DND-41 (cell line): Measurements from ENCODE around the gene CLRN3.

Experiments
- ATAC-seq: fragments of 200-7000 bp; cut with Tn5 transposase; 3 replicates; pipeline ENCODE4 v1.9.1; 2021; ENCODE audit warnings: low read depth; ENCODE audit not compliant: insufficient read depth
- DNase-seq: peaks from one replicate; pipeline ENCODE4 v3.0.0-alpha.2; 2020
- H2AFZ ChIP-seq: 2 replicates; pipeline ENCODE4 v1.6.0; 2012; ENCODE audit warnings: low read depth, low read length
- H3K27ac ChIP-seq: 2 replicates; pipeline ENCODE4 v1.5.1; 2012; ENCODE audit warnings: low read length, inconsistent platforms
- H3K27me3 ChIP-seq: fragments of 200-600 bp; sonication (generic); 2 replicates; pipeline ENCODE4 v1.6.0; 2012; ENCODE audit warnings: low read length, mild to moderate bottlenecking, inconsistent platforms; ENCODE audit not compliant: insufficient read depth, poor library complexity
- H3K36me3 ChIP-seq: 2 replicates; pipeline ENCODE4 v1.5.1; 2012; ENCODE audit warnings: low read length, inconsistent platforms; ENCODE audit not compliant: insufficient read depth
- H3K4me1 ChIP-seq: 2 replicates; pipeline ENCODE4 v1.5.1; 2012; ENCODE audit warnings: mild to moderate bottlenecking, low read length; ENCODE audit not compliant: insufficient read depth
- H3K4me2 ChIP-seq: 2 replicates; pipeline ENCODE4 v1.6.0; 2012; ENCODE audit warnings: mild to moderate bottlenecking, moderate library complexity, low read length, inconsistent platforms; ENCODE audit not compliant: insufficient read depth
- H3K4me3 ChIP-seq, 2 experiments: fragments of 200-600 bp in 1 of 2; shearing (Covaris generic) in 1 of 2; 2 replicates each; pipeline ENCODE4 v1.5.1; 2012 to 2016; ENCODE audit warnings: inconsistent platforms in 2 of 2, low read length in 2 of 2, mild to moderate bottlenecking in 2 of 2, low read depth in 1 of 2, moderate library complexity in 1 of 2
- H3K79me2 ChIP-seq: 2 replicates; pipeline ENCODE4 v1.6.0; 2012; ENCODE audit warnings: low read length, inconsistent platforms; ENCODE audit not compliant: insufficient read depth
- H3K9ac ChIP-seq: 2 replicates; pipeline ENCODE4 v1.6.0; 2012; ENCODE audit warnings: low read depth, mild to moderate bottlenecking, inconsistent platforms, low read length, moderate library complexity
- H3K9me3 ChIP-seq: 2 replicates; pipeline ENCODE4 v1.5.1; 2012; ENCODE audit warnings: low read length, moderate library complexity, mild to moderate bottlenecking, inconsistent platforms; ENCODE audit not compliant: insufficient read depth, severe bottlenecking
- H4K20me1 ChIP-seq: 2 replicates; pipeline ENCODE4 v1.6.0; 2012; ENCODE audit warnings: low read length; ENCODE audit not compliant: insufficient read depth
- EZH2 ChIP-seq: IDR thresholded peaks from 3 replicates; pipeline ENCODE4 v1.6.1; 2012; ENCODE audit warnings: borderline replicate concordance, low read depth, mild to moderate bottlenecking, moderate library complexity, low read length, inconsistent platforms; ENCODE audit not compliant: severe bottlenecking
- TF ChIP-seq, protein P1 (sequence below): IDR thresholded peaks from 2 replicates; pipeline ENCODE4 v1.5.1; 2012; ENCODE audit warnings: borderline replicate concordance, low read length, moderate library complexity, mild to moderate bottlenecking; ENCODE audit not compliant: poor library complexity, severe bottlenecking; ENCODE audit errors: extremely low read depth

The CLRN3 gene

DNA sequence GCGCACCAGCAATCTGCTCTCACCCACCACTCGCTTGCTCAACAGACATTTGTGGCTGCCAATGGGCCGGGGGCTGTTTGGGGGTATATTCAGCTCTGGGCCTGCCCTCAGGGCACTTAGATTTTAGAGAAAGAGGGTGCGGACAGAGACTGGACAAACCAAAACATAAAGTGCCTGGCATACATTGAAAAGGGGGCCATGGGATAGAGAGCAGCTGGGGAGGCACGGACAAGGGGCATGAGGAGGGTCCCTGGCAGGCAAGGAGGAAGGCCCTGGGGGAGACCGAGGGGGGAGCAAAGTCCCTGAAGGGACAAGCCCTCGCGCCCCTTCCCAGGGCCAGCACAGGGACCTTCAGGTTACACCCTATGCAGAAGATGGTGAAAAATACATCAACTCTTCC is 43.5 kb downstream of the CLRN3 start:
- Histone ChIP-seq H3K9me3 (no peaks in the 10 kb centered on the region), H3K36me3 (no peaks in the 10 kb centered on the region), H3K4me1 (no peaks in the 10 kb centered on the region), H2AFZ (no peak overlapping the region), H3K27me3 (no peaks in the 10 kb centered on the region), H3K27ac (no peak overlapping the region), H3K4me3 (no peak overlapping the region), H4K20me1 (peaks cover 4% of the 10 kb centered on the region; the same call in 1 of the 2 replicates), H3K4me2 (no peak overlapping the region), H3K79me2 (no peaks in the 10 kb centered on the region), H3K9ac (no peak overlapping the region)
- TF ChIP-seq EZH2: no peak
- TF ChIP-seq, protein P1, sequence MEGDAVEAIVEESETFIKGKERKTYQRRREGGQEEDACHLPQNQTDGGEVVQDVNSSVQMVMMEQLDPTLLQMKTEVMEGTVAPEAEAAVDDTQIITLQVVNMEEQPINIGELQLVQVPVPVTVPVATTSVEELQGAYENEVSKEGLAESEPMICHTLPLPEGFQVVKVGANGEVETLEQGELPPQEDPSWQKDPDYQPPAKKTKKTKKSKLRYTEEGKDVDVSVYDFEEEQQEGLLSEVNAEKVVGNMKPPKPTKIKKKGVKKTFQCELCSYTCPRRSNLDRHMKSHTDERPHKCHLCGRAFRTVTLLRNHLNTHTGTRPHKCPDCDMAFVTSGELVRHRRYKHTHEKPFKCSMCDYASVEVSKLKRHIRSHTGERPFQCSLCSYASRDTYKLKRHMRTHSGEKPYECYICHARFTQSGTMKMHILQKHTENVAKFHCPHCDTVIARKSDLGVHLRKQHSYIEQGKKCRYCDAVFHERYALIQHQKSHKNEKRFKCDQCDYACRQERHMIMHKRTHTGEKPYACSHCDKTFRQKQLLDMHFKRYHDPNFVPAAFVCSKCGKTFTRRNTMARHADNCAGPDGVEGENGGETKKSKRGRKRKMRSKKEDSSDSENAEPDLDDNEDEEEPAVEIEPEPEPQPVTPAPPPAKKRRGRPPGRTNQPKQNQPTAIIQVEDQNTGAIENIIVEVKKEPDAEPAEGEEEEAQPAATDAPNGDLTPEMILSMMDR: no peak
- no peak for DNase-seq
- ATAC-seq: no peak

DNA sequence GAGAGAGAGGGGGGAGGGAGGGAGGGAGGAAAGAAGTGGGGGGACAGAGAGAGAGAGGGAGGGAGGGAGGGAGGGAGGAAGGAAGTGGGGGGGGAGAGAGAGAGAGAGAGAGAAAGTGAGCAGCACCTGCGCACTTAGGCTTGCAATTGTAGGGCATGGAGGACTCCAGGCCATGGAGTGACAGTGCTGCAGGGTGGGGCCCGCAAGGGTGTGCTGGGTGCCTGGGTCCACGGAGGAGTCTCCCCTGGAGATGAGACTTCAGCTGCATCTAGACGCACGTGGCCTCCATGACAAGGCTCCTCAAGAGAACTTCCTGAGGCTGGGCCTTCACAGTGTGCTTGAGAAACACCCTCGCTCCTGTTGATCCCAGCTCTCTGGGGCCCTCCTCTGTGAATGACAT is 44.5 kb downstream of the CLRN3 start:
- no peak overlapping the region for H2AFZ ChIP-seq
- no peaks in the 10 kb centered on the region; the same call in 1 of the 2 replicates for H4K20me1 ChIP-seq
- H3K4me1 ChIP-seq: no peaks in the 10 kb centered on the region
- no peaks in the 10 kb centered on the region for H3K27me3 ChIP-seq
- H3K79me2 ChIP-seq: no peaks in the 10 kb centered on the region
- DNase-seq: peak; percentile 21
- H3K4me3 ChIP-seq: no peak overlapping the region
- H3K27ac ChIP-seq: no peak overlapping the region
- no peak overlapping the region for H3K9ac ChIP-seq
- TF ChIP-seq, protein P1: no peak
- no peak for TF ChIP-seq EZH2
- H3K36me3 ChIP-seq: no peaks in the 10 kb centered on the region
- no peaks in the 10 kb centered on the region for H3K9me3 ChIP-seq
- peak; percentile 70 for ATAC-seq
- no peak overlapping the region for H3K4me2 ChIP-seq

DNA sequence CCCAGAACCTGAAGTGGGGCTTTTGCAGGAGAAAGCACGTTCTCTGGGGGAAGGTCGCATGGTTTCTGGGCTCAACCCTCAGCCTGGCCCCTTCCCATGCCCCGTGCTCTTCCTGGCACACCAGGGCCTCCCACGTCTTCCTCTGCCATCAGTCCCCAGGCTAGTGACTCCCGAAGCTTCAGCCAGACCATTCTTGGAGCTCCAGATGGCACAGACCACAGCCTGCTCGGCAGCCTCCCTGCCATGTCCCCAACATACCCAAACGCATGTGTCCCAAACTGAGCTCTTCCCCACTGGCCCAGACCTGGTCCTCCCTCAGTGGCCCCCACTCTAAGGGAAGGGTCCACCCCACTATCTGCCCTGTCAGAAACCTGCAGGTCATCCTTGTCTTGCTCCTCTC is 47.0 kb downstream of the CLRN3 start:
- Histone ChIP-seq H3K27me3 (peaks cover 3% of the 10 kb centered on the region), H3K4me3 (no peak overlapping the region), H4K20me1 (no peaks in the 10 kb centered on the region; the same call in 1 of the 2 replicates), H3K9ac (no peak overlapping the region), H3K27ac (no peak overlapping the region), H3K79me2 (no peaks in the 10 kb centered on the region), H3K4me1 (no peaks in the 10 kb centered on the region), H3K36me3 (no peaks in the 10 kb centered on the region), H3K4me2 (no peak overlapping the region), H2AFZ (no peak overlapping the region), H3K9me3 (no peaks in the 10 kb centered on the region)
- no peak for ATAC-seq
- no peak for TF ChIP-seq EZH2
- TF ChIP-seq, protein P1: no peak
- no peak for DNase-seq

DNA sequence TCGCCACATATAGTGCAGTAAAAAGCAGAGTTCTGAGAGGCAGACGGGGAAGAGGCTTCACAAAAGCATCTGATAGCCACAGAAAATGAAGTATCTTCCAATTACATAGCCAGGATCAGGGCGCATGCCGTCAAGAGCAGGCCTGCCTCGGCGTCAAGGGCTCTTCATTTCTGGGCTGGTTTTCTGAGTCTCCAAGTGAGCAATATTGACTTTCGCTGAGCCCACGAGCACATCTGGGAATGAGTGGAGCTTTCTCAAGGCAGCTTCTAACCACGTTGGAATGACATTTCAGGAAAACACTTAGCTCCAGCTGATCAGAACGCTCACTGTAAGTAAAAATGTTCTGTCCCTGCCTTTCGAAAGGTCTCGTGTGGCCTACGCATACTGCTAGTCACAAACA is 51.9 kb downstream of the CLRN3 start:
- H3K4me3 ChIP-seq: no peak overlapping the region
- H3K27me3 ChIP-seq: peaks cover 3% of the 10 kb centered on the region
- H3K4me1 ChIP-seq: no peaks in the 10 kb centered on the region
- no peaks in the 10 kb centered on the region for H3K9me3 ChIP-seq
- no peaks in the 10 kb centered on the region; the same call in 1 of the 2 replicates for H4K20me1 ChIP-seq
- no peaks in the 10 kb centered on the region for H3K36me3 ChIP-seq
- no peak overlapping the region for H3K27ac ChIP-seq
- TF ChIP-seq, protein P1: no peak
- TF ChIP-seq EZH2: no peak
- no peaks in the 10 kb centered on the region for H3K79me2 ChIP-seq
- no peak overlapping the region for H2AFZ ChIP-seq
- H3K9ac ChIP-seq: no peak overlapping the region
- H3K4me2 ChIP-seq: no peak overlapping the region
- ATAC-seq (no peak), DNase-seq (no peak)
